Stimulated activated effector memory CD8-positive, alpha-beta T cell treated with anti-CD3 and anti-CD28 coated beads, Interleukin-12 subunit alpha, Interleukin-12 subunit beta, amount 100 ng/mL, for 72 hours (primary cell): Measurements from ENCODE around the gene PLSCR1.
"Not testable (repeated sequence)": the region's sequence is repeated elsewhere in the genome, so short reads cannot be mapped to it uniquely, and the experiment has no call there.

Experiments
- ATAC-seq: fragments of 150-1000 bp; cut with Tn5 transposase; 2 replicates; pipeline ENCODE4 v1.10.0; 2021
- DNase-seq, 2 donors: peaks; one replicate each; pipeline ENCODE4 v3.0.0; 2021 to 2022; ENCODE audit warnings: low spot score in 2 of 2
- H3K27ac Mint-ChIP-seq: one replicate; pipeline ENCODE4 v1.8.0; 2022; ENCODE audit warnings: mild to moderate bottlenecking, mixed read lengths
- H3K36me3 Mint-ChIP-seq: one replicate; pipeline ENCODE4 v1.8.0; 2022; ENCODE audit warnings: mild to moderate bottlenecking, mixed read lengths
- H3K4me1 Mint-ChIP-seq: one replicate; pipeline ENCODE4 v1.8.0; 2022; ENCODE audit warnings: mixed read lengths
- H3K4me3 Mint-ChIP-seq: one replicate; pipeline ENCODE4 v1.8.0; 2022; ENCODE audit warnings: mild to moderate bottlenecking, mixed read lengths
- H3K9me3 Mint-ChIP-seq: one replicate; pipeline ENCODE4 v1.8.0; 2022; ENCODE audit warnings: mixed read lengths

Gene PLSCR1

GRCh38 chr3:146485297-146485696 lies 59.1 kb downstream of the PLSCR1 start:
- Mint-ChIP-seq H3K36me3 (no peaks in the 10 kb centered on the region), H3K4me1 (no peaks in the 10 kb centered on the region), H3K4me3 (no peak overlapping the region), H3K27ac (no peak overlapping the region), H3K9me3 (peaks cover 21% of the 10 kb centered on the region)
- no peak for DNase-seq
- no peak for ATAC-seq

GRCh38 chr3:146476094-146476740 lies 68.2 kb downstream of the PLSCR1 start:
- H3K36me3 Mint-ChIP-seq = no peaks in the 10 kb centered on the region
- DNase-seq (no peak), ATAC-seq (no peak)
- peaks cover 5% of the 10 kb centered on the region for H3K9me3 Mint-ChIP-seq
- H3K27ac Mint-ChIP-seq = no peak overlapping the region
- H3K4me3 Mint-ChIP-seq = no peak overlapping the region
- no peaks in the 10 kb centered on the region for H3K4me1 Mint-ChIP-seq

GRCh38 chr3:146474976-146475375 lies 69.4 kb downstream of the PLSCR1 start:
- ATAC-seq, DNase-seq, H3K36me3 Mint-ChIP-seq, H3K27ac Mint-ChIP-seq, H3K9me3 Mint-ChIP-seq, H3K4me1 Mint-ChIP-seq, H3K4me3 Mint-ChIP-seq: not testable (repeated sequence)

- no peak for DNase-seq
- Mint-ChIP-seq H3K36me3 (no peaks in the 10 kb centered on the region), H3K4me1 (no peaks in the 10 kb centered on the region), H3K9me3 (no peaks in the 10 kb centered on the region), H3K27ac (no peak overlapping the region), H3K4me3 (no peak overlapping the region)
- ATAC-seq = no peak
Measured at GRCh38 chr3:146473726-146474125, 70.7 kb downstream of the PLSCR1 start.

GRCh38 chr3:146472611-146473010 lies 71.8 kb downstream of the PLSCR1 start:
- Mint-ChIP-seq H3K36me3 (no peaks in the 10 kb centered on the region), H3K27ac (no peak overlapping the region), H3K4me3 (no peak overlapping the region), H3K4me1 (no peaks in the 10 kb centered on the region), H3K9me3 (no peaks in the 10 kb centered on the region)
- no peak for ATAC-seq
- DNase-seq = no peak

GRCh38 chr3:146471012-146471411 lies 73.4 kb downstream of the PLSCR1 start:
- no peak for DNase-seq
- no peak for ATAC-seq
- H3K4me3 Mint-ChIP-seq = no peak overlapping the region
- no peaks in the 10 kb centered on the region for H3K9me3 Mint-ChIP-seq
- H3K27ac Mint-ChIP-seq = no peak overlapping the region
- H3K36me3 Mint-ChIP-seq = no peaks in the 10 kb centered on the region
- no peaks in the 10 kb centered on the region for H3K4me1 Mint-ChIP-seq

- ATAC-seq (no peak), DNase-seq (no peak)
- no peak overlapping the region for H3K27ac Mint-ChIP-seq
- no peaks in the 10 kb centered on the region for H3K9me3 Mint-ChIP-seq
- no peaks in the 10 kb centered on the region for H3K4me1 Mint-ChIP-seq
- H3K4me3 Mint-ChIP-seq = peak overlapping the region; percentile 65
- H3K36me3 Mint-ChIP-seq = no peaks in the 10 kb centered on the region
Measured at GRCh38 chr3:146470425-146470990, 73.9 kb downstream of the PLSCR1 start.

GRCh38 chr3:146469150-146470017 lies 75.0 kb downstream of the PLSCR1 start, which contains the start of gene PLSCR2:
PLSCR2 (minus strand) TSS chr3:146469561; CDS start chr3:146459904, 9,657 bp downstream.
- DNase-seq (peak; percentile 7 to 71), ATAC-seq (peak; percentile 91)
- Mint-ChIP-seq H3K4me3 (peak within 1 kb of the TSS; percentile 65), H3K36me3 (no peaks in the 10 kb centered on the region), H3K4me1 (no peaks in the 10 kb centered on the region), H3K27ac (peak within 1 kb of the TSS; percentile 29), H3K9me3 (no peaks in the 10 kb centered on the region)

GRCh38 chr3:146468671-146469149 lies 75.7 kb downstream of the PLSCR1 start:
- Mint-ChIP-seq H3K4me1 (no peaks in the 10 kb centered on the region), H3K36me3 (no peaks in the 10 kb centered on the region), H3K4me3 (no peak overlapping the region), H3K27ac (no peak overlapping the region), H3K9me3 (no peaks in the 10 kb centered on the region)
- no peak for ATAC-seq
- DNase-seq = no peak

GRCh38 chr3:146468234-146468633 lies 76.2 kb downstream of the PLSCR1 start:
- H3K9me3 Mint-ChIP-seq = no peaks in the 10 kb centered on the region
- no peak for ATAC-seq
- H3K4me3 Mint-ChIP-seq = no peak overlapping the region
- no peaks in the 10 kb centered on the region for H3K36me3 Mint-ChIP-seq
- no peaks in the 10 kb centered on the region for H3K4me1 Mint-ChIP-seq
- no peak overlapping the region for H3K27ac Mint-ChIP-seq
- no peak for DNase-seq

GRCh38 chr3:146466604-146467003 lies 77.8 kb downstream of the PLSCR1 start:
- DNase-seq (no peak), ATAC-seq (no peak)
- Mint-ChIP-seq H3K36me3 (no peaks in the 10 kb centered on the region), H3K4me1 (no peaks in the 10 kb centered on the region), H3K4me3 (no peak overlapping the region), H3K27ac (no peak overlapping the region), H3K9me3 (no peaks in the 10 kb centered on the region)

GRCh38 chr3:146465693-146466465 lies 78.5 kb downstream of the PLSCR1 start:
- no peak for DNase-seq
- H3K36me3 Mint-ChIP-seq = no peaks in the 10 kb centered on the region
- no peaks in the 10 kb centered on the region for H3K4me1 Mint-ChIP-seq

More at GRCh38 chr3:146465693-146466465, 78.5 kb downstream of the PLSCR1 start:
- Mint-ChIP-seq H3K4me3 (no peak overlapping the region), H3K27ac (no peak overlapping the region), H3K9me3 (no peaks in the 10 kb centered on the region)
- no peak for ATAC-seq
